NCI-H82 (cell line): ENCODE results near the gene MACROD1.

ENCODE experiments used
- DNase-seq: peaks from one replicate; lab custom pipeline; 2025; lab: John Stamatoyannopoulos, UW

MACROD1 gene

GRCh38 chr11:64092761-64093136 is 73.2 kb downstream of the MACROD1 start:
- no peak for DNase-seq

- DNase-seq, result no peak
Observed at GRCh38 chr11:64092111-64092760, 73.7 kb downstream of the MACROD1 start.

DNA sequence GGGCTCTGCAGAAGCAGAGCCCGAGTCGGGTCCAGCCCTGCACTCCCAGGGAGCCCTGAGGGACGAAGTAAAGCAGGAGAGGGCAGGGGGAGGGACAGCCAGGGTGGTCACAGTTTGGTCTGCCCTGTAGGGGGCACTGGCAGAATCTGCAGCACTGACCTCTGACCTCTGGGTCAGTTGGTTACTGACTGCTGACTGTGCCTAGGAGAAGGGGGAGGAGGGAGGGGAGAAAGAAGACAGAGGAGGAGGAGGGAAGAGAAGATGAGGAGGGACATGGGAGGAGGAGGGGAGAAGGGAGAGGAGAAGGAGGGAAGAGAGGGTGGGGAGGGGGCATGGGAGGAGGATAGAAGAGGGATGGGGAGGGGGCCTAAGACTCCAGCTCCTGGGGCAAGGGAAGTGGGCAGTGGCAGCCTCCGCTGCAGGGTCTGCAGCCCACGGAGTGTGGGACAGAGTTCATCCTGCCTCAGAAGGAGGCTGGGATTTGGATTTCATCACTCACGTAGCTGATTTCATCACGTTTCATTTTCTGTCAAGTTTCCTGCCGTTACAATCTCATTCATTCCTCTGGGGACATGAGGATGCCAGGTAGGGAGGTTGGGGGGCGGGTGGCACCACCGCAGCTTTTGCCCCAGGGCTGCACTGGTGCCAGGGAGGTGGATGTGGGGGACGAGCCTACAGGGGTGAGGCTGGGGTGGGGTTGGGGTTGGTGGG is 75.0 kb downstream of the MACROD1 start:
- DNase-seq, result no peak

GRCh38 chr11:64089915-64090805 is 75.8 kb downstream of the MACROD1 start:
- no peak for DNase-seq

- DNase-seq, result no peak
Observed at GRCh38 chr11:64089493-64089892, 76.4 kb downstream of the MACROD1 start.

- DNase-seq, result no peak
Observed at GRCh38 chr11:64089027-64089360, 76.9 kb downstream of the MACROD1 start.

DNA sequence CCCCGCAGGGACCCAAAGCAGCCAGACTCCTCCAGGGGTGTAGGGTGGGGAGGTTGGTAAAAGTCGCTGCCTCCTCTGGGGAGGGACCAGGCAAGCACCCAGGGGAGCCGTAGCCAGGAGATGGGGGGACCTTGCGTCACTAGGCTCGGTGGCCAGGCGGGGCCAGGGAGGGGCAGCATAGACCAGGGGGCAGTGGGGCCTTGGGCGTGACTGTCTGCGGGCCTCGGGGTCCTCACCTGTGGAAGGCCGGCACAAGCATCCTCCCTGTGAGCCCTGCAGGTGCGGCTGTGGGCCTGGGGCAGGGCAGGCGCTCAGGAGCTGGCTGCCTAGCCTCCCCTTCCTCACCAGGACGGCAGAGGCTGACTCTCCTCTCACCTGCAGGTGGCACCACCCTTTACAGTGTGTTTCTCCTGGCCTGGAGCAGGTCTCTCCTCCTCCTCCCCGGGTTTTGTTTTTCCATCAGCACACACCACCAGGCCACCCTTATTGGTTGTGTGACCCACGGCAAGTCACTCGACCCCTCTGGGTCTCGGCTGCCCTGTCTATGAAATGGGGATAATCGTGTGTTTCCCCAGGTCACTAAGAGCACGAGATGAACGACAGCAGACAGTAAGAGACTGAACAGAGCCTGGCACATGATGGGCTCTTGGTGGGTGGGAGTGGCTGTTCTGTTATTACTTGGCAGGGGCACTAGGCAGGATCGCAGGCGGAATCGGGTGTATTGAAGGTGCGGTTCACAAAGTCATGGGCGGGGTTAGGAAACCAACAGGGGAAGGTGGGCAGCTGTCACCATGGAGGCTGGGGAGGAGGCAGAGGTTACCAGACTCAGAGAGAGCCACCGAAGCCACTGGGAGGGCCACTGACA is 77.5 kb downstream of the MACROD1 start:
- DNase-seq, result peak; percentile 60

DNA sequence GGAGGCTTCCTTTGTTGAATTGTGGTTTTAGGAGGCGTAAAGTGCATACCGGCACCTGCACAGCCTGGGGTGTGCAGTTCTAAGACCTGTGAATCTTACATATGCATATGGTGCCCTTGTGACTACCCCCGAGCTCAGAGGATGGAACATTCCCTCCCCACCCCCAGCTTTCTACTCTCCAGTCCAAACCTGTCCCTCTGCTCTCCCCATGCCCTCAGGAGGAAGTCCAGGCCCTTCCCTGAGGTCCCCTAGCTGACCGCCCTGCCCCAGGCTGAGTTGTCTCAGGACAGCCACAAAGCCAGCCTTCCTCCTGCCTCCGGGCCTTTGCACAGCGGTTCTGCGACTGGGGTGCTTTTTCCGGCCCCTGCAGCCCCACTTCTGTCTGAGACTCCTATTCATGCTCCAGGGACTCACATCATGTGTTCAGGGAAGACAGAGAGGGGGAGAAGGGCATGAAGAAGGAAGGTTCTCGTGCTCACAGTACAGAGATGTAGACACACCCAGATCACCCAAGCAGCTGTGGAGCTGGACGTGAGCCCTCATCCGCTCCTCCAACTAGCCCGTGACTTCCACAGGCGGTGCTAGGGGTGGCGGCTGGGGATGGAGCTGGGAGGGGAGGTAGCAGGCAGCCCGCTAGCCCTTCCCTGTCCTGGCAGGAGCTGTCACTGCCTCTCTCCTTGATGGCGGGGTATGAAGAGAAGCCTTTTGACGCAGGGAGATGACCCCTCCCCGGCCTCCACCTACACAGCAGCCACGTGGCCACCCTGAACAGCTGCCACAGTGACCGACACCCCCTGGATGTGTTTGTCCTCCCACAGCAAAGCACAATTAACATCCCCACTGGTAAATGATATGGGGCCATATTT is 79.4 kb downstream of the MACROD1 start:
- DNase-seq, result peak; percentile 60

GRCh38 chr11:64085906-64086257 is 80.0 kb downstream of the MACROD1 start:
- no peak for DNase-seq

GRCh38 chr11:64084951-64085710 is 80.8 kb downstream of the MACROD1 start:
- DNase-seq, result no peak

DNA sequence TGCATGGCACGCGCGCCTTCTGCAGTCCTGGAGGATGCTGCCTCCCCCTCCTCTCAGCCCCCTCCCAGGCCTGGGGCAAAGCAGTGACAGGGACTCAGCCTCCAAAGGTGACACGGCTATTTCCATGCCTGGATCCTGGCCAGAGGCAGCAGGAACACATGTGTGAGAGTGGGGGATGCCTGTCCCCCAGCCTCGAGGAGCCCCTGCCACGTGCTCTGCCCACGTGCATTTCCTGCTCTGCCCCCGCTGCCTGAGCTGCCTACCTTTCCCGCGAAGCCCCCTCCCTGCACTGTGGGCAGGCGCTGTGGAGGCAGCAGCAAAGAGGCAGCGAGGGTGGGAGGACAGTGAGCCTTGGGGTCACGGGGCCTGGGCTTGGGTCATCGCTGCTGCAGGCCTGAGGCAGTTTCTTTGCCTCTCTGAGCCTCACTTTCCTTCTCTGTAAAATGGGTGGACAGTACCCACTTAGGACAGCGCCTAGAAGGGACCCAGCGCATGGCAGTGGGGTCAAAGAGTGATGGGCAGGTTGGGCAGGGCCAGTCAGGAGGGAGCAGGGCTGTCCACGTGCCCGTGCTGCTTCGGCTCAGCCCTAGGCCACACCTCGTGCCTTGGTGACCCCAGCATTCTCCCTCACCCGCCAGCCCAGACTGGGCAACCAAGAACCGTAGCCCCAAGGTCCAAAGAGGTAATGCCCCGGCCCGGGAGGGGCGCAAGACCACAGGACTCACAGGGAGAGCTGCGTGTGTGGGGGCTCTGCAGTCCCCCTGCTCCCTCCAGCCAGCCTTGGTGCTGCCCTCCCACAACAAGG is 81.6 kb downstream of the MACROD1 start:
- DNase-seq, result no peak

GRCh38 chr11:64083398-64084080 is 82.4 kb downstream of the MACROD1 start:
- no peak for DNase-seq

GRCh38 chr11:64081745-64082442 is 84.0 kb downstream of the MACROD1 start:
- no peak for DNase-seq

DNA sequence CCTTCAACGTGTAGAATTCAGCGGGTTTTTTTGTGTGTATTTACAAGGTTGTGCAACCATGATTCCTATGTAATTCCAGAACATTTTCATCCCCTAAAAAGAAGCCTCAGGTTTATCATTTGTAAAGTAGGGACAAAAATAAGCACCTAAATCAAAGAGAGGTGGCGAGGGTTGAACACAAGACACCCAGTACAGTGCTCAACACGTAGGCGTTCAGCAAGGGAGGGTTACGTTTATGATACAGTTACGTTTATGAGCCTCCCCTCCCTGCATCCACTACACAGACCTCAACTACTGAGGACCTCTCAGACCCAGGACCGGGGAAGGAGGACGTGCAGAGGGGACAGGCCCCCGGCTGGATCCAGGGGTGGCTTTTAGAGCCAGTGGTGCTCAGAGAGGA is 85.5 kb downstream of the MACROD1 start:
- no peak for DNase-seq

GRCh38 chr11:64078905-64079304 is 87.0 kb downstream of the MACROD1 start:
- DNase-seq, result peak; percentile 58

- DNase-seq, result peak; percentile 97
Observed at GRCh38 chr11:64078284-64078683, 87.6 kb downstream of the MACROD1 start.

DNA sequence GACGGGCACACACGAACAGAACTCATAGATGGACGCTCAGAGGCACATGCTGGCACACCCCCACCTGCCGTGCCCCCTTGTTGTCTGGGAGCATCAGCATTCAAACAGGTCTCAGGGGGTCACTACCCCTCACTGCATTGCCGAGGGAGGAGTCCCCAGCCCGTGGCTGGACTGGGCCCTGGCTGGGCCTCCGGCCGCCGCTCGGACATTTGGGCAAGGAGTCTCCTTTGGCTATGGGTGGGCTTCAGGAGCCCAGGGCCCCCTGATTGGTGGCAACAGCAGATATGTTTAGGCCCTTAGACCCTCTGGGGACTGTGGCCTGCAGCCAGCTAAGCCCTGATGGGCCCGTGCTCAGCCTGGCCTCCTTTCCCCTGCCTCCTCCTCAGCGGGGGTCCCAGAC is 88.3 kb downstream of the MACROD1 start:
- no peak for DNase-seq

DNA sequence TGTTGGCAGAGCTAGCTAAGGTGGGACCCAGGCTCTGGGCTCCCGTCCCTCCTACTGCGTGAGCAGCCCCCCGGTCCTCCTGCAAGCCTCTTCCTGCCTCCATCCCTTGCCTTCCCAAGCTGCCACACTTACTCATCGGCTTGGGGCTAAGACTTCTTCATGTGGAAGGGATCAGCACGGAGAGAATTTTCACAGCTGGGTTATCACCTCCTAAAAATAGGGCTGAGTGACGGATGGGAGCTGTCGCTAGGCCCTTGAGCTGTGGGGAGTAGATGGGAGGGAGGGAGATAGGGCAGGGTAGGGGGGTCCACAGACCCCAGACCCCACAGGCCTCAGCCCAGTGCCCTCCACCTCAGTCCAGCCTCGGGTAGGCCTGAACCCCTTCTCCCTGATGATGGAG is 89.2 kb downstream of the MACROD1 start:
- DNase-seq, result no peak
